HG03469 (cell line): ENCODE measurements around the gene OR11H6.
"Not testable (repeated sequence)": the region's sequence is repeated elsewhere in the genome, so short reads cannot be mapped to it uniquely, and the experiment has no call there.

Source experiments
- ATAC-seq: cut with Tn5 transposase; IDR thresholded peaks from one replicate; pipeline ENCODE4 v1.9.1; 2021; ENCODE audit warnings: mild to moderate bottlenecking, moderate library complexity, moderate number of reproducible peaks; ENCODE audit not compliant: unreplicated experiment

OR11H6 gene

GRCh38 chr14:20247646-20248246 lies 24.2 kb downstream of the OR11H6 start:
- no peak for ATAC-seq

- ATAC-seq = no peak
Measured at GRCh38 chr14:20262642-20263128, 39.2 kb downstream of the OR11H6 start.

- ATAC-seq = not testable (repeated sequence)
Measured at GRCh38 chr14:20264361-20264760, 40.9 kb downstream of the OR11H6 start.

- no peak for ATAC-seq
Measured at GRCh38 chr14:20274062-20274461, 50.6 kb downstream of the OR11H6 start.
